Stimulated activated naive CD8-positive, alpha-beta T cell treated with anti-CD3 and anti-CD28 coated beads, Interleukin-15, amount 100 ng/mL, for 72 hours (primary cell): ENCODE measurements around the gene PRKN.

Experiments used
- ATAC-seq: fragments of 150-1000 bp; cut with Tn5 transposase; 2 replicates; pipeline ENCODE4 v1.10.0; 2021; ENCODE audit warnings: mild to moderate bottlenecking, moderate library complexity
- DNase-seq, 2 donors: peaks; one replicate each; pipeline ENCODE4 v3.0.0; 2021 to 2022
- H3K27ac Mint-ChIP-seq, 2 donors: one replicate each; pipeline ENCODE4 v1.8.0; 2022; ENCODE audit warnings: mild to moderate bottlenecking in 2 of 2, mixed read lengths in 2 of 2, moderate library complexity in 2 of 2
- H3K27me3 Mint-ChIP-seq: one replicate; pipeline ENCODE4 v1.8.0; 2022; ENCODE audit warnings: mixed read lengths
- H3K4me1 Mint-ChIP-seq: one replicate; pipeline ENCODE4 v1.8.0; 2022; ENCODE audit warnings: mild to moderate bottlenecking, mixed read lengths
- H3K4me3 Mint-ChIP-seq, 2 donors: one replicate each; pipeline ENCODE4 v1.8.0; 2022; ENCODE audit warnings: mild to moderate bottlenecking in 2 of 2, mixed read lengths in 2 of 2, moderate library complexity in 1 of 2
- H3K9me3 Mint-ChIP-seq, 2 donors: one replicate each; pipeline ENCODE4 v1.8.0; 2022; ENCODE audit warnings: mixed read lengths in 2 of 2

Gene PRKN

GRCh38 chr6:162463576-162463975 is 264.0 kb downstream of the PRKN start:
- Mint-ChIP-seq H3K9me3 (peaks cover 7% of the 10 kb centered on the region in 2 donors), H3K4me3 (no peak overlapping the region), H3K27ac (no peak overlapping the region), H3K4me1 (no peaks in the 10 kb centered on the region), H3K27me3 (no peaks in the 10 kb centered on the region)
- ATAC-seq: no peak
- no peak for DNase-seq

DNA sequence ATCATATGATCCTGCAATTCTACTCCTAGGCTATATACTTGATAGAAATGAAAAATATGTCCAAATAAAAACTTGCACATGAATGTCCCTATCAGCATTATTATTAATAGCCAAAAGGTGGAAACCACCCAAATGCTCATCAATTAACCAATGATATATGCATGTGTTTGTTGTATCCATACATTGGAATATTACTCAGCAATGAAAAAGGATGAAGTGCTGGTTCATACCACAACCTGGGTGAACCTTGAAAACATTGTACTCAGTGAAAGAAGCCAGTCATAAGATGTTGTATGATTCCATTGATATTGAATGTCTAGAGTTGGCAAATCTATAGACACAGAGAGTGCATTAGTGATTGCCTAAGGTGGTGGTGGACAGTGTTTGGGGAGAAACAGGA is 267.6 kb downstream of the PRKN start:
- no peak for DNase-seq
- H3K4me1 Mint-ChIP-seq: no peaks in the 10 kb centered on the region
- H3K27me3 Mint-ChIP-seq: no peaks in the 10 kb centered on the region
- H3K27ac Mint-ChIP-seq: no peak overlapping the region
- H3K9me3 Mint-ChIP-seq: peaks cover 0 to 7% of the 10 kb centered on the region in 2 donors
- no peak overlapping the region for H3K4me3 Mint-ChIP-seq
- ATAC-seq: no peak

- H3K27me3 Mint-ChIP-seq: no peaks in the 10 kb centered on the region
- no peak for ATAC-seq
- DNase-seq: no peak
- H3K4me3 Mint-ChIP-seq: no peak overlapping the region
- H3K9me3 Mint-ChIP-seq: peaks cover 0 to 9% of the 10 kb centered on the region in 2 donors
- H3K27ac Mint-ChIP-seq: no peak overlapping the region
- no peaks in the 10 kb centered on the region for H3K4me1 Mint-ChIP-seq
These were observed 277.2 kb downstream of the PRKN start for GRCh38 chr6:162450358-162450757.

GRCh38 chr6:162448294-162448693 is 279.3 kb downstream of the PRKN start:
- Mint-ChIP-seq H3K27ac (no peak overlapping the region), H3K27me3 (no peaks in the 10 kb centered on the region), H3K9me3 (peaks cover 0 to 14% of the 10 kb centered on the region in 2 donors), H3K4me1 (no peaks in the 10 kb centered on the region), H3K4me3 (no peak overlapping the region)
- DNase-seq (no peak), ATAC-seq (no peak)

DNA sequence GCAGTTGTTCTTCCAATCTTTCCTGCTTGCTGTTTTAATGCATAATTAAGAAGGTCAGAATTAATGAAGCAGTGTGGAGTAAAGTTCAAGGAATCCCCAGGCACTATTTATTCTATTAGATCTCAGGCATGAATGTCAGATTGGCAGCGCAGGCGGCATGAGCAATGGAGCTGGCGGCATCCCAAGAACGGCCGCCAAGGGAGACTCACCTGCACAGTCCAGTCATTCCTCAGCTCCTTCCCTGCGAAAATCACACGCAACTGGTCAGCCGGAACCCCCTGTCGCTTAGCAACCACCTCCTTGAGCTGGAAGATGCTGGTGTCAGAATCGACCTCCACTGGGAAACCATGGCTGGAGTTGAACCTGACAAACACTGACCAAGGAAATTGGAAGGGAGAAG is 284.5 kb downstream of the PRKN start:
- H3K4me1 Mint-ChIP-seq: no peaks in the 10 kb centered on the region
- ATAC-seq: no peak
- H3K9me3 Mint-ChIP-seq: peaks cover 26 to 32% of the 10 kb centered on the region in 2 donors
- H3K4me3 Mint-ChIP-seq: no peak overlapping the region
- DNase-seq: no peak
- no peaks in the 10 kb centered on the region for H3K27me3 Mint-ChIP-seq
- no peak overlapping the region for H3K27ac Mint-ChIP-seq

DNA sequence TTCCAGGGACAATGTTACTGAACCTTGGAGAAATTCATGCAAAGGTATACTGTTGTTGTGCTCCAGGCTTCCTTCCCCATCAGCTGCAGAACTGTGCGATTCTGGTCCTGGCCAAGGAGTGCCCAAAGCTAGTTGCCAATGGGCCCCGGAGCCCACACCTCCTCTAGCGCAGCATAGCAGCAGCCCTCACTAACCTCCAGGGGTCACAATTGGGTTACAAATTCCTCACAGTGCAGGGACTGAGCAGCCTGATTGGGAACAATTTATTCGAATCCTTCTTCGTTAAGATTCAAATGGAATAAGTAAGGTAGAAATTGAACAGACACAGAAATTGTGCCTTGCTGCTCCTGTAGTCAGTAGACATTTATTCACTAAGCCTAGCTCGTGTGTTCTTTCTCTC is 284.9 kb downstream of the PRKN start:
- Mint-ChIP-seq H3K27me3 (no peaks in the 10 kb centered on the region), H3K4me3 (no peak overlapping the region), H3K4me1 (no peaks in the 10 kb centered on the region), H3K27ac (no peak overlapping the region), H3K9me3 (peaks cover 31 to 32% of the 10 kb centered on the region in 2 donors)
- ATAC-seq (no peak), DNase-seq (no peak)

DNA sequence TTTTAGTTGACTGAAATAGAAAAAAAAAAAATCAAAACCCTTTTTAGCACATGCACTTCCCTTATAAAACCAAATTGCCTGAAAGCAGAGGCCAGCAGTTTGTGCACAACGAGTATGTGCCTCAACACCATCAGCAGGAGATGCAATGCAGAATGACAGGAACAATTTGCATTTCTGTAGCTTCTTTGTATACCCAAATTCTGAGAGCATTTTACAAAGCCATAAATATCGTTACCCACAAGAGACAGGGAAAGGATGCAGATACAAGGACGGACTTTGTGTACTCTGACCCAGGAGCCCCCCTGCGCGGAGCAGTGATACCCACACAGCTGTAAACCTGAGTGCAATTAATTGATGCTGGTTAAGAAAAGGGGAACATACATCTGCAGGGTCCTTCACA is 285.6 kb downstream of the PRKN start:
- Mint-ChIP-seq H3K4me1 (no peaks in the 10 kb centered on the region), H3K27ac (no peak overlapping the region), H3K9me3 (peaks cover 28 to 31% of the 10 kb centered on the region in 2 donors), H3K4me3 (no peak overlapping the region), H3K27me3 (no peaks in the 10 kb centered on the region)
- no peak for DNase-seq
- ATAC-seq: no peak

- DNase-seq (no peak), ATAC-seq (no peak)
- H3K4me1 Mint-ChIP-seq: no peaks in the 10 kb centered on the region
- H3K4me3 Mint-ChIP-seq: no peak overlapping the region
- H3K27ac Mint-ChIP-seq: no peak overlapping the region
- H3K27me3 Mint-ChIP-seq: no peaks in the 10 kb centered on the region
- peaks cover 23 to 31% of the 10 kb centered on the region in 2 donors for H3K9me3 Mint-ChIP-seq
These were observed 288.6 kb downstream of the PRKN start for GRCh38 chr6:162438980-162439379.

DNA sequence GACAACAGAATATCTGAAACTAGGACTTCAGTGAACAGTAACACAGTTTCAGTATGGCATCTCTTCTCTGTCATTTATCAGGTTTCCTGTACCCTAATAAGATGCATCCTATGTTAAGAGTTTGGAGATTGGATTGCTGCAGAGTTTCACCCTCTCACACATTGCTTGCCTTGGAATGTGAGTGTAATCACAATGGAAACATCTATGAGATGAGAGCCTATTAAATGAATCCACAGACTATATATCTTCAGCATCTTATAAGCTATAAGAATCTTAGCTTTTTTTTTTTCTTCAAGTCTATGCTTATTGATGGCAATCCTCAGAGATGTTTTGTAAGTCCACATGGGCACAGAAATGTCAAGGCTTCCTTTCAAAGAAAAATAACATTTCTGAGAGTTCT is 292.5 kb downstream of the PRKN start:
- ATAC-seq (no peak), DNase-seq (no peak)
- H3K4me1 Mint-ChIP-seq: no peaks in the 10 kb centered on the region
- H3K9me3 Mint-ChIP-seq: peaks cover 18 to 25% of the 10 kb centered on the region in 2 donors
- no peak overlapping the region for H3K27ac Mint-ChIP-seq
- no peak overlapping the region for H3K4me3 Mint-ChIP-seq
- no peaks in the 10 kb centered on the region for H3K27me3 Mint-ChIP-seq

DNA sequence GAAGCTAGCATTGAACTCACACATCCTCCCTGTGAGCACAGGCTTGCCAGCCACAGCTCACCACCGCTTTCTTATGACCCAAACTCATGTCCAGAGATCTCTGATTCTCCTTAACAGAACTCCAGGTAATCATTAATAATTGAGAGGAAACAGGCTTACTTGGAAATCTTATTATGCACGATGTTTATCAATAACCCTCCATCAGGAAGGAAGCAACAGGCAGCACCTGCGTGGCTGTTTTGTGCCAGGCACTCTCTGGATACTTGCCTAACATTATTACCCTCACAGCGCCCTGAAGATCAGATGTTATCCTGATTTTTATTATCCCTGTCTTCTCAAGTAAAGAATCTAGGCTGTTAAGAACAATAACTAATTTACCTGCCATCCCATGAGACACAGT is 306.6 kb downstream of the PRKN start:
- H3K27me3 Mint-ChIP-seq: no peaks in the 10 kb centered on the region
- no peak for DNase-seq
- H3K9me3 Mint-ChIP-seq: peaks cover 16 to 17% of the 10 kb centered on the region in 2 donors

DNA sequence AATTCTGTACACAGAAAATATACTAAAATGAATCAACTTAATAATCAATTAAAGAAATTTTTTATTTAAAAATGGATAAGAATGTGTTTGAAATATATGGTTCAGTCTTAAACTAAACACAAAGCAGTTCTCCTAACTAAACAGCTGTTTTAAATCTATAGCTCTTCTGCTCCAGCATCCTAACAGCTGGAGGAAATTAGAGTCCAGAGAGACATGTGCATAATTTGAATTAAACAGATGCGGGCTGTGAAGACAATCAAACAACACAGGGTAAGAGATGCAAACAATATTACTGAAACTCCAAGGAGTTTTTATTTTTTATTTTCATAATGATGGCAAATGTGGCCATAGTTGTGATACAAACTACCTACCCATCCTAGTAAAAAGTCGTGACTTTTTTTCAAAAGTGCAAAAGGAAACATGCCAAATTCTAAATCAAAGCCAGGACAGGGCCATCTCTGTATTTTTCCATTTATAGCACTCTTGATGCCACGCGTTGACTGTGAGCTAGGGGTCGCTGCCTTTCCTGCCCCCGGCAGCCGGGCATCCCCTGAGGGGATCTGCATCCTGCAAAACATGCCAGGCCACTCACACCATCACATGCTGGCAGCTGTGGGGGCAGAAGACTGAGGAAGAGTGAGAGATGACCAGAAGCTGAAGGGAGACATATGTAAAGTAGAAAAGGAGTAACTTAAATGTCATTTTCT is 310.6 kb downstream of the PRKN start:
- Mint-ChIP-seq H3K27ac (no peak overlapping the region), H3K4me1 (no peaks in the 10 kb centered on the region), H3K4me3 (no peak overlapping the region), H3K9me3 (peaks cover 8 to 9% of the 10 kb centered on the region in 2 donors), H3K27me3 (no peaks in the 10 kb centered on the region)
- DNase-seq (no peak), ATAC-seq (no peak)

More for the DNA sequence above, 306.6 kb downstream of the PRKN start:
- Mint-ChIP-seq H3K4me3 (no peak overlapping the region), H3K4me1 (no peaks in the 10 kb centered on the region), H3K27ac (no peak overlapping the region)
- no peak for ATAC-seq

DNA sequence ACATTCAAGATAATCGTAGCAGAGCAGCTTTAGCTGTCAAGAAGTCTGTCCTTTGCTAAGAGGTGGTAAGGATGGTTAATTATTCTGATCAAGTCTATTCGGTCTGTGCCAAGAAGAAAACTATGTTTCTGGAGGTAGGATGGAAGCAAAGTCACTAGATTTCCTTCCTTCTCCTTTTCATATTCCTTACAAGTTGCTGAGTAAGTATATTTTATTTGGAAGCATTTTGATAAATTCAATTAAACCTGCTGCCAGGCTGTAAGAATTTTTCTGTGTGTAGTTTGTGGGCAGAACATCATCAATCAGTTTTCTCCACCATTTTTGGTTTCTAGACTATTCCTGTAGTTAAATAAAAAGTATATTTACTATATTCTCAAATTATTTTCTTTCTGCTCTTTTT is 311.3 kb downstream of the PRKN start:
- DNase-seq (no peak), ATAC-seq (no peak)
- Mint-ChIP-seq H3K27ac (no peak overlapping the region), H3K4me1 (no peaks in the 10 kb centered on the region), H3K9me3 (peaks cover 5 to 9% of the 10 kb centered on the region in 2 donors), H3K4me3 (no peak overlapping the region), H3K27me3 (no peaks in the 10 kb centered on the region)

- no peak overlapping the region for H3K27ac Mint-ChIP-seq
- DNase-seq: no peak
- no peak for ATAC-seq
- H3K27me3 Mint-ChIP-seq: no peaks in the 10 kb centered on the region
- no peak overlapping the region for H3K4me3 Mint-ChIP-seq
- no peaks in the 10 kb centered on the region for H3K4me1 Mint-ChIP-seq
- peaks cover 0 to 15% of the 10 kb centered on the region in 2 donors for H3K9me3 Mint-ChIP-seq
These were observed 317.6 kb downstream of the PRKN start for GRCh38 chr6:162409741-162410691.

DNA sequence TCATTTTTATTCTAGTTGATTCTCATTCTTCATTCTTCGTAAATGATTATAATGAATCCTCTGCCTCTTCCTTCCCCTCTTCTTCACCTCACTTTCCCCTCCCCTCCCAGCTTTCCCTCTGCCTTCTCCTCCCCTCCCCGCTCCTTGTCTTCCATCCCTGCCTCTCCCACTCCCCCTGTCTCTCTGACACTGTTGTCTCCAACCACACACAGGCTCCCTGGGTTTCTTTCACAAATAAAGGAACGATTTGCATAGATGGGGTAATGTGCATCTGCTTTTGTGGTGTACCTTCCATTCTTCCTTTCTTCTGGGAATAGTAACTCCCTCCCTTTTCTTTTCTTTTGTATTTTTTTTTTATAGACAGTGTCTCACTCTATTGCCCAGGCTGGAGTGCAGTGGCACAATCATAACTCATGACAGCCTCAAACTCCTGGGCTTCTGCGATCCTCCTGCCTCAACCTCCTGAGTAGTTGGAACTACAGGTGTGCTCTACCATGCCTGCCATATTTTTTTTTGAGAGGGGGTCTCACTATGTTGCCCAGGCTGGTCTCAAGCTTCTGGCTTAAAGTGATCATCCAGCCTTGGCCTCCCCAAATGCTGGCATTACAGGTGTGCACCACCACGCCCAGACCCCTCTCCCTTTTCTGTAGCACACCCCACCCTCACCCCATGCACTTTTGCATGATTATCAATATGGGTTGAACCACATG is 318.6 kb downstream of the PRKN start:
- ATAC-seq (no peak), DNase-seq (no peak)
- H3K4me3 Mint-ChIP-seq: no peak overlapping the region
- H3K9me3 Mint-ChIP-seq: peaks cover 0 to 16% of the 10 kb centered on the region in 2 donors
- no peaks in the 10 kb centered on the region for H3K4me1 Mint-ChIP-seq
- no peak overlapping the region for H3K27ac Mint-ChIP-seq
- H3K27me3 Mint-ChIP-seq: no peaks in the 10 kb centered on the region

DNA sequence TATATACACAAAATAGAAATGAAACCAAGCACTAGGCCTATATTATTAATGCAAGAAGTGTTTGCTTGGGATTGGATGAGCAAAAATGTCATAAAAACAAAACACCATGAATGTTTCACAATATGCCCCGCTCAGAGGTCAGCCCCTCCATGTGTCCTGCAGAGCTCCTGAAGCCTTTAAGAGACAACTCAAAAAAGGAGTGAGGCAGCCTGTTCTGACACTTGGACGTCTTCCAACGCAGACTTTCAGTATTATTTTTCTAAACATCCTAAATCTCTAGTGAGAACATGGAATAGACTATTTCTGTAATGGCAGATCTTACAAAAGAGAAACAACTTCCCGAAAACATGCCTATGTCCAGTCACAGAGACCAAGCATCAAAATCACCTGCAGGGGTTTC is 322.6 kb downstream of the PRKN start:
- Mint-ChIP-seq H3K27me3 (no peaks in the 10 kb centered on the region), H3K4me1 (no peaks in the 10 kb centered on the region), H3K27ac (no peak overlapping the region), H3K9me3 (peaks cover 0 to 24% of the 10 kb centered on the region in 2 donors), H3K4me3 (no peak overlapping the region)
- ATAC-seq: no peak
- no peak for DNase-seq

GRCh38 chr6:162403031-162403430 is 324.5 kb downstream of the PRKN start:
- no peaks in the 10 kb centered on the region for H3K27me3 Mint-ChIP-seq
- no peaks in the 10 kb centered on the region for H3K4me1 Mint-ChIP-seq
- peaks cover 0 to 31% of the 10 kb centered on the region in 2 donors for H3K9me3 Mint-ChIP-seq
- H3K27ac Mint-ChIP-seq: no peak overlapping the region
- ATAC-seq (no peak), DNase-seq (no peak)
- no peak overlapping the region for H3K4me3 Mint-ChIP-seq
